ENCODE measurements around the gene AATK. TPM values are rescaled to one million over a fixed set of nuclear protein-coding genes. Genes with fewer than 3 reads are reported as not detected.
A peak's percentile ranks its signal among the peaks of the same experiment; 100 is the strongest.

Gene AATK
- total RNA-seq, 1 experiment from 2014 or later, result 0.16 TPM

- no peaks in the 10 kb centered on the region for H3K36me3 ChIP-seq
- H3K27me3 ChIP-seq, result no peaks in the 10 kb centered on the region
- peak; percentile 81 for DNase-seq
- H3K4me3 ChIP-seq, result peak overlapping the region; percentile 36
- no peaks in the 10 kb centered on the region for H3K9me3 ChIP-seq
These were observed 46.5 kb downstream of the AATK start for GRCh38 chr17:81119223-81120148.

- DNase-seq, result no peak
These were observed 47.5 kb downstream of the AATK start for GRCh38 chr17:81118308-81119221.

GRCh38 chr17:81117672-81118198 lies 48.3 kb downstream of the AATK start:
- Histone ChIP-seq H3K27me3 (no peaks in the 10 kb centered on the region), H3K9me3 (no peaks in the 10 kb centered on the region), H3K4me3 (no peak overlapping the region), H3K36me3 (no peaks in the 10 kb centered on the region)
- no peak for DNase-seq

More at GRCh38 chr17:81118308-81119221, 47.5 kb downstream of the AATK start:
- no peaks in the 10 kb centered on the region for H3K9me3 ChIP-seq
- H3K36me3 ChIP-seq, result no peaks in the 10 kb centered on the region
- peak overlapping the region; percentile 36 for H3K4me3 ChIP-seq
- no peaks in the 10 kb centered on the region for H3K27me3 ChIP-seq

DNA sequence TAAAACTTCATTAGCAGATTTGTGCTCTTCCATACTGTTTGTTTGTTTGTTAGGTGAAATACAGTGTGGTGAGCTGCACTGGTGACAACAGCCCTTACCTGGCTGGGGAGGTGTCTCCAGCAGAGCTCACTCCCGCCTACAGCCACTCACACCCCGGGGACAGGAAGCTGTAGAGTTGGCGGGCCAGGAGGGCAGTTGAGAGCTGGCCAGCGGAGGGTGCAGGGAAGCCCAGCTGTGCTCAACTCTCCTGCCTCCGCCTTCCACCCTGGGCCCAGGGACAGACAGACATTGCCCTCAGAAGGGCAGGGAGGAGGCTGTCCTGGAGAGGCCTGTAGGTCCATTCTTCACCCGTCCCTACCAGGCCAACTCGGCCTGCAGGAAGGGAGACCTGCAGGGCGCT lies 49.3 kb downstream of the AATK start:
- Histone ChIP-seq H3K4me3 (no peak overlapping the region), H3K36me3 (no peaks in the 10 kb centered on the region), H3K9me3 (no peaks in the 10 kb centered on the region), H3K27me3 (no peaks in the 10 kb centered on the region)
- no peak for DNase-seq

GRCh38 chr17:81115749-81116464 lies 50.1 kb downstream of the AATK start:
- no peak for DNase-seq
- no peak overlapping the region for H3K4me3 ChIP-seq
- no peaks in the 10 kb centered on the region for H3K27me3 ChIP-seq
- H3K36me3 ChIP-seq, result no peaks in the 10 kb centered on the region
- H3K9me3 ChIP-seq, result no peaks in the 10 kb centered on the region

GRCh38 chr17:81115219-81115618 lies 50.8 kb downstream of the AATK start:
- Histone ChIP-seq H3K4me3 (no peak overlapping the region), H3K9me3 (no peaks in the 10 kb centered on the region), H3K27me3 (no peaks in the 10 kb centered on the region), H3K36me3 (no peaks in the 10 kb centered on the region)
- DNase-seq, result no peak

- no peak for DNase-seq
- Histone ChIP-seq H3K27me3 (no peaks in the 10 kb centered on the region), H3K36me3 (no peaks in the 10 kb centered on the region)
These were observed 51.5 kb downstream of the AATK start for GRCh38 chr17:81114351-81115093.

GRCh38 chr17:81113158-81113724 lies 52.8 kb downstream of the AATK start:
- no peaks in the 10 kb centered on the region for H3K27me3 ChIP-seq
- H3K9me3 ChIP-seq, result no peaks in the 10 kb centered on the region
- DNase-seq, result no peak
- no peak overlapping the region for H3K4me3 ChIP-seq
- H3K36me3 ChIP-seq, result no peaks in the 10 kb centered on the region

More at GRCh38 chr17:81114351-81115093, 51.5 kb downstream of the AATK start:
- Histone ChIP-seq H3K4me3 (no peak overlapping the region), H3K9me3 (no peaks in the 10 kb centered on the region)

- DNase-seq, result no peak
- no peak overlapping the region for H3K4me3 ChIP-seq
- H3K36me3 ChIP-seq, result no peaks in the 10 kb centered on the region
- H3K9me3 ChIP-seq, result no peaks in the 10 kb centered on the region
- H3K27me3 ChIP-seq, result no peaks in the 10 kb centered on the region
These were observed 53.6 kb downstream of the AATK start for GRCh38 chr17:81112450-81112849.

DNA sequence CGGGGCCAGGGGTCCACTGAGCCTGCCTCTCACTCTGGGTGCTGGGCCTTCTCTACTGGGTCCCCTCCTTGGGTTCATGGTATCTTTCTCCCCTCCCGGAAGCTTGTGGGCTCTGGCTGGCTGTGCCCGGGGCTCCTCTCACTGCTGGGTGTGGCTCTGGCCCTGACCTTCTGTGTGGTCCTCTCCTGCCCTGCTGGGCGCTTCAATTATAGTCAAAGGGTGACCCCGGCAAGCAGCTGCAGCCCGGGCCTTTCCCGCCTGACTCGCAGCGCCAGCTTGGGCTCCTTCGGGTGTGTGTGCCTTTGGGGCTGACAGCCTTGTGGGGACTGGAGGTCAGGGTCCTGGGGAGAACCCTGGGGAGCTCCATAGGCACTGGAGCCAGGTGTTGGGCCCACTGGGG lies 55.0 kb downstream of the AATK start:
- no peaks in the 10 kb centered on the region for H3K36me3 ChIP-seq
- no peak overlapping the region for H3K4me3 ChIP-seq
- no peaks in the 10 kb centered on the region for H3K9me3 ChIP-seq
- no peak for DNase-seq
- H3K27me3 ChIP-seq, result no peaks in the 10 kb centered on the region

- no peaks in the 10 kb centered on the region for H3K36me3 ChIP-seq
- H3K4me3 ChIP-seq, result no peak overlapping the region
- DNase-seq, result no peak
- H3K27me3 ChIP-seq, result no peaks in the 10 kb centered on the region
- H3K9me3 ChIP-seq, result no peaks in the 10 kb centered on the region
These were observed 55.5 kb downstream of the AATK start for GRCh38 chr17:81110488-81111040.

GRCh38 chr17:81109957-81110356 lies 56.1 kb downstream of the AATK start:
- no peaks in the 10 kb centered on the region for H3K27me3 ChIP-seq
- H3K4me3 ChIP-seq, result no peak overlapping the region
- H3K36me3 ChIP-seq, result no peaks in the 10 kb centered on the region
- no peaks in the 10 kb centered on the region for H3K9me3 ChIP-seq
- no peak for DNase-seq

DNA sequence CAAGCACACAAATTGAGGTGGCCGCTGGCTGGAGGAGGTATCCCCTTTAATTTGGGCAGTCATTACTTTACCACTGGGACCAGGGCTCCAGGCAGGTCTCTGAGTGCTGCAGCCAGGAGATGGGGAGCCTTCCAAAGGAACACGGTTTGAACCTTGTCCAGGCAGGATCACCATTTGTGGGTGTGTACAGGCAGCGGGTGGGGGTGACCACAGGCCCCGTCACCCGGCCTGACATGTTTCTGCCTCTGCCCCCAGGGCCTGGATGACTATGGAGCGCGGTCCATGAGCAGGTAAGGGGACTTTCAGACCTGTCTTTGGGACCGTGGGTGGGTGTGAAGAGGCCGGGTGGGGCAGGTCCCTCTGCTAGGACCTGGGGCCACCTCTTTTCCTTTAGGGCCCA lies 57.8 kb downstream of the AATK start:
- Histone ChIP-seq H3K36me3 (no peaks in the 10 kb centered on the region), H3K27me3 (no peaks in the 10 kb centered on the region), H3K9me3 (no peaks in the 10 kb centered on the region), H3K4me3 (no peak overlapping the region)
- DNase-seq, result no peak

GRCh38 chr17:81106716-81107115 lies 59.3 kb downstream of the AATK start:
- Histone ChIP-seq H3K4me3 (no peak overlapping the region), H3K36me3 (no peaks in the 10 kb centered on the region), H3K9me3 (no peaks in the 10 kb centered on the region), H3K27me3 (no peaks in the 10 kb centered on the region)
- DNase-seq, result no peak

DNA sequence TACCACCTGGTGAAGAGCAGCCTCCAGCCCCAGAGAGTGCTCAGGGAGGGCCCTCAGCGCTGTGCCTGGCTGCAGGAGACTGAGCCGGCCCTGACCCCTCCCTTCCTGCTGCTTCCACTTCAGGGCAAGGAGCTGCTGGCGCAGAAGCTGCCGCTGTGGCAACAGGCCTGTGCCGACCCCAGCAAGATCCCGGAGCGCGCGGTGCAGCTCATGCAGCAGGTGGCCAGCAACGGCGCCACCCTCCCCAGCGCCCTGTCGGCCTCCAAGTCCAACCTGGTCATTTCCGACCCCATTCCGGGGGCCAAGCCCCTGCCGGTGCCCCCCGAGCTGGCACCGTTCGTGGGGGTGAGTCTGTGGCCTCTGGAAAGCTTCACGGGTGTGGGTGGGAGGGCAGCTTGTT lies 62.6 kb downstream of the AATK start:
- no peak for DNase-seq
- Histone ChIP-seq H3K9me3 (no peaks in the 10 kb centered on the region), H3K4me3 (no peak overlapping the region), H3K36me3 (peaks cover 12% of the 10 kb centered on the region), H3K27me3 (no peaks in the 10 kb centered on the region)

Data from MG63 (cell line).